Measurements from ENCODE around the gene DMRT2.

GRCh38 chr9:1018121-1018520, 32.0 kb upstream of the DMRT2 start:
- TF ChIP-seq PATZ1 (CRISPR knock-in tag; IDR thresholded peaks at IDR 0.05; ENCODE audit: borderline replicate concordance): no peak
- TF ChIP-seq ARNTL (CRISPR knock-in tag; IDR thresholded peaks at IDR 0.05; ENCODE audit: borderline replicate concordance, low read depth): no peak
- TF ChIP-seq GLIS3 (CRISPR knock-in tag; IDR thresholded peaks at IDR 0.05): no peak
- TF ChIP-seq CSDC2 (CRISPR knock-in tag; IDR thresholded peaks at IDR 0.05): no peak
- TF ChIP-seq ZNF70 (CRISPR knock-in tag; IDR thresholded peaks at IDR 0.05): no peak
